SH-SY5Y (cell line): ENCODE data around the gene KIR3DL1.
"Not testable (repeated sequence)": the region's sequence is repeated elsewhere in the genome, so short reads cannot be mapped to it uniquely, and the experiment has no call there.

ENCODE experiments used
- GATA2 ChIP-seq: IDR thresholded peaks from 2 replicates; pipeline ENCODE4 v1.6.1; 2011; ENCODE audit warnings: mild to moderate bottlenecking, low read depth, low read length
- GATA3 ChIP-seq: IDR thresholded peaks from 2 replicates; pipeline ENCODE4 v1.6.1; 2011; ENCODE audit warnings: low read depth, mild to moderate bottlenecking, low read length, moderate library complexity

The KIR3DL1 gene

DNA sequence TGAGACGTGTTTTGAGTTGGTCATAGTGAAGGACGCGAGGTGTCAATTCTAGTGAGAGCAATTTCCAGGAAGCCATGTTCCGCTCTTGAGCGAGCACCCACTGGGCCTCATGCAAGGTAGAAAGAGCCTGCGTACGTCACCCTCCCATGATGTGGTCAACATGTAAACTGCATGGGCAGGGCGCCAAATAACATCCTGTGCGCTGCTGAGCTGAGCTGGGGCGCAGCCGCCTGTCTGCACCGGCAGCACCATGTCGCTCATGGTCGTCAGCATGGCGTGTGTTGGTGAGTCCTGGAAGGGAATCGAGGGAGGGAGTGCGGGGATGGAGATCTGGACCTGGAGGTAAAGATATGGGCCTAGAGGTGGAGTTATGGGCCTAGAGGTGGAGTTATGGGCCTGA lies at the start of gene KIR3DL1:
TSS of gene KIR3DL1 (plus strand) at position 218 of the 400 bp plus-strand sequence.
- TF ChIP-seq GATA3, GATA2: not testable (repeated sequence)

DNA sequence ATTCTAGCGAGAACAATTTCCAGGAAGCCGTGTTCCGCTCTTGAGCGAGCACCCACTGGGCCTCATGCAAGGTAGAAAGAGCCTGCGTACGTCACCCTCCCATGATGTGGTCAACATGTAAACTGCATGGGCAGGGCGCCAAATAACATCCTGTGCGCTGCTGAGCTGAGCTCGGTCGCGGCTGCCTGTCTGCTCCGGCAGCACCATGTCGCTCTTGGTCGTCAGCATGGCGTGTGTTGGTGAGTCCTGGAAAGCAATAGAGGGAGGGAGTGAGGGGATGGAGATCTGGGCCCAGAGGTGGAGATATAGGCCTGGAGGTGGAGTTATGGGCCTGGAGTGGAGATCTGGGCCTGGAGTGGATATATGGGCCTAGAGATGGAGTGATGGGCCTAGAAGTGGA lies 46.6 kb upstream of the KIR3DL1 start, which contains the start of gene KIR2DL1:
TSS of gene KIR2DL1 (plus strand) at position 148 of the 400 bp plus-strand sequence. CDS start at position 206, 58 bp downstream.
- TF ChIP-seq GATA3, GATA2: not testable (repeated sequence)

DNA sequence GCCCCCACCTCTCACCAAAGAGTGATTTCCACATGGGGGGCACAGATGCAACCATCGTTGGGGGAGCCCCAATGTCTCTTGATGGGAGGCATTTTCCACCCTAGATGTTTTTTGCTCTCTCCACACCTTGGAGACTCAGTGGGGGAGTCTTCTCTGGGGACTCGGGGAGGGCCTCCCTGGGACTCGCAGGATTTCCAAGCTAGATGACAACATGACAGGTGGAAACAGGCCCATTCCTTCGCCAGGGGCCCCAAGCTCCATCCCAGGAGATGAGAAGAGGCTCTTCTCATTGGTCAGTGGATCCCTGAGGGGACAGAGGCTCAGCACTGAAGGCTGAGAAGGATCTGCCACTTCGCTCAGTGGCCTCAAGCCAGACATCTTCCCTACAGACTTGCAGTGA lies 25.6 kb upstream of the KIR3DL1 start:
- TF ChIP-seq GATA2 (no peak), GATA3 (no peak)

DNA sequence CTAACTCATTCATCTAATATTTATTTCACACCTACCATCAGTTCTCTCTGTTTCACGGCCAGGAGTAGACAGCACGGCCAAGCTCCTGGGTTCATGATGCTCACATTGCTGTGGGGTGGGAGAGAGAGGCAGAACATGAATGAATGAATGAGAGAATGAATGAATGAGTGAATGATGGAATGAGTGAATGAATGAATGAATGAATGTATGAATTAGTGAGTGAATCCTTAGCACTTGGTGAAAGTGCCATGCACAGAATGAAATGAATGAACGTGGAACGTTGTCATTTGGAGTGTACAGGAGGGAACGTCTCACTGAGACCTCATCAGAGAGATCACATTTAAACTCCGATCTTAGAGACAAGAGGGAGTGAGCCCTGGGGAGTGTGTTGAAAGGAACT lies 24.8 kb upstream of the KIR3DL1 start:
- TF ChIP-seq GATA3 (no peak), GATA2 (no peak)

DNA sequence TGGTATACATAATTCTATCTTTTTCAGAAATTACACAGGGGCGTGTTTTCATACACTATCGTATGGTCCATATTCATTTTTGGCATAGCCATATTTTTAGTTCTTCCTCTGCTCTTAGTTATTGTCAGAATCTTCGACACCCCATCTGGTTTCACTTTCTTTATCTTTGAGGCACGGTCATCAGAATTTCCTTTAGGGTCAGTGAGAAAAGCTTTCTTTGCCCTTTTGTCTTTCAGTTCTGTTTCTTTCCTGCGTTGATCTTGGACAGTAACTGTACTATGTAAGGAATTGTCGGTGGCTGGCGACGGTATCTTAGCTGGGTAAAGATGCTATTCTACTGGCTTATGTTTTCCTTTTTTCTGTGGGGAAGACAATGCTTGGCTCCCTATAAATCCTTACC lies 23.5 kb upstream of the KIR3DL1 start:
- TF ChIP-seq GATA3: no peak
- no peak for TF ChIP-seq GATA2

DNA sequence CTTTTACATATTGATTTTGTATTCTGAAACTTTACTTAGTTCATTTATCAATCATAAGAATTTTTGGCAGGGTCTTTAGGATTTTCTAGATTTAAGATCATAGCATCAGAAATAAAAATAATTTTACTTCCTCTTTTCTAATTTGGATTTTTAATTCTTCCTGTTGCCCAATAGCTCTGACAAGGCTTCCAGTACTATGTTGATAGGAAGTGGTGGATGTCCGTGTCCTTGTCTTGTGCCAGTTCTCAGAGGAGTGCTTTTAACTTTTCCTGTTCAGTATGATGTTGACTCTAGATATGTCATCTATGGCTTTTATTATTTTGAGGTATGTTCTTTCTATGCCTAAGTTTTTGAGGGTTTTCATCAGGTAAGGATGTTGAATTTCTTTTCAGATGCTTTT lies 20.5 kb upstream of the KIR3DL1 start:
- TF ChIP-seq GATA2 (no peak), GATA3 (no peak)

DNA sequence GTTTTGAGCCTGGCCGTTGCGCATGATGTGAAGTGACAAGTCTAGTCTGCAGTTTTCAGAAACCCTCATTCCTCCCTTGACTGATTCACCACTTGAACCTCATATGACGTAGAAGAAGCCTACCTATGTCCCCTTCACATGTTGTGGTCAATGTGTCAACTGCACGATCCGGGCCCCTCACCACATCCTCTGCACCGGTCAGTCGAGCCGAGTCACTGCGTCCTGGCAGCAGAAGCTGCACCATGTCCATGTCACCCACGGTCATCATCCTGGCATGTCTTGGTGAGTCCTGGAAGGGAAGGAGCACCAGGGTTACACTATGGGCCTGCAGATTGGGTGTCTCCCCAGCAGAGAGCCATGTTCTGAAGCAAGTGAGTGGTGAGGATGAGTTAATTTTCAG lies 12.9 kb upstream of the KIR3DL1 start, which contains the start of gene KIR2DL4:
TSS of gene KIR2DL4 (plus strand) at position 201 of the 400 bp plus-strand sequence. CDS start at position 243, 42 bp downstream.
- TF ChIP-seq GATA2 (no peak), GATA3 (no peak)

DNA sequence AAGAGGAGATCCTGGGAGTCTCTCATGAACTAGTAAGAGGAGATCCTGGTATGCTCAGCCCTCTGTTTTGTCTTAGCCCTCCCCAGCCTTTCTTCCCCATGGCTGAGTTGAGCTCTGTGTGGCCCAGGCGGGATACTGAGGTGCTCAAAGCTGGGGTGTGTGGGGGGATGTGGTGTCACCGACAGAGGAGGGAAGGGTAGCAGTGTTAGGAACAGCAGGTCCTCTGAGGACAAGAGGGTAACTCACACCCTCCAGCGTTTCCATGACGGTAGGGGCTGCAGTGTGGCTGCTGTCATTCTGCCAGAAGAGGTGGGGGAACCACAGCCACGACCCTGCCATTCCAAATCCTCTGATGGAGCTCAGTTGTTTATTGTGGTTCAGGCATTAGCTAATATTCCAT lies 12.2 kb upstream of the KIR3DL1 start:
- TF ChIP-seq GATA2 (no peak), GATA3 (no peak)

DNA sequence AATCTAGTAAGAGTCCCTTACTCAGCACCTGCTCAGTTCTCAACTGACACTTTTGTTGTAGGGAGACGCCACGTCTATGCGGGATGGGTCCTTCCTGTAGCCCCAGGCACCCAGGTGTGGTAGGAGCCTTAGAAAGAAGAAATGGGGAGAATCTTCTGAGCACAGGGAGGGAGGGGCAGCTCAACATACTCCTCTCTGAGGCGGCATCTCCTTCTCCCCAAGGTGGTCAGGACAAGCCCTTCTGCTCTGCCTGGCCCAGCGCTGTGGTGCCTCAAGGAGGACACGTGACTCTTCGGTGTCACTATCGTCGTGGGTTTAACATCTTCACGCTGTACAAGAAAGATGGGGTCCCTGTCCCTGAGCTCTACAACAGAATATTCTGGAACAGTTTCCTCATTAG lies 11.7 kb upstream of the KIR3DL1 start:
- TF ChIP-seq GATA2 (no peak), GATA3 (no peak)

DNA sequence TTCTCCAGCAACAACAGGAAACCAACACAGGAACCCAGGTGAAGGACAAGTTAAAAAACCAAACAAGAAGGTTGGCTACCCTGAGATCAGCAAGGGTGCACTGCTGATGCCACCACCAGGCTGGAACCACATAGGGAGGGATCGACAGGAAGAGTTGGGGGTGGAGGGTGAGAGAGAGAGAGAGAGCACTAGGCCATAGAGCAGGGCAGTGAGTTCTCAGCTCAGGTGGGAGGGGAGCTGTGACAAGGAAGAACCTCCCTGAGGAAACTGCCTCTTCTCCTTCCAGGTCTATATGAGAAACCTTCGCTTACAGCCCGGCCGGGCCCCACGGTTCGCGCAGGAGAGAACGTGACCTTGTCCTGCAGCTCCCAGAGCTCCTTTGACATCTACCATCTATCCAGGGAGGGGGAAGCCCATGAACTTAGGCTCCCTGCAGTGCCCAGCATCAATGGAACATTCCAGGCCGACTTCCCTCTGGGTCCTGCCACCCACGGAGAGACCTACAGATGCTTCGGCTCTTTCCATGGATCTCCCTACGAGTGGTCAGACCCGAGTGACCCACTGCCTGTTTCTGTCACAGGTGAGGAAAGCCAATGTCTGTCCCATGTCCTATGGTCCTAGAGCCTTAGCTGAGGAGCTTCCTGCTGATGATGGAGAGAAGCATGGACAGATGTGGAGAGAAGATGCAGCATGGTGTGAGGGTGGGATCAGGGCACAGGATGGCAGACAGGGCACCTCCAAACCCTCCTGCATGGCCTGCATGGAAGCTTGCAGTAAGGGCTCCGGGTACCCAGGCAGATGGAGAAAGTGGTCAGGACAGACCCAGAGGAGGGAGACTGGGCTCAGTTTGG lies 10.4 kb upstream of the KIR3DL1 start:
- no peak for TF ChIP-seq GATA3
- no peak for TF ChIP-seq GATA2

DNA sequence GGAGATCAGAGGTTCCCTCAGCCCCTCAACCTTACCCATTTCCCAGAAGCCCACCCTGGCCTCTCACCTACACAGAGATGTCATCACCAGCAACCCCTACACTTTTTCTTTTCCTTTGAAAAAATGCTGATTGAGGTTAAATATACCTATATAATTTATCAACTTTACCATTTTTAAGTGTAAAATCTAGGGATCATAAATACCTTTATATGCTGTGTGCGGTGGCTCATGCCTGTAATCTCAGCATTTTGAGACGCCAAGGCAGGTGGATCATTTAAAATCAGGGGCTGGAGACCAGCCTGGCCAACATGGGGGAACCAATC lies 9.8 kb upstream of the KIR3DL1 start:
- no peak for TF ChIP-seq GATA2
- TF ChIP-seq GATA3: no peak

DNA sequence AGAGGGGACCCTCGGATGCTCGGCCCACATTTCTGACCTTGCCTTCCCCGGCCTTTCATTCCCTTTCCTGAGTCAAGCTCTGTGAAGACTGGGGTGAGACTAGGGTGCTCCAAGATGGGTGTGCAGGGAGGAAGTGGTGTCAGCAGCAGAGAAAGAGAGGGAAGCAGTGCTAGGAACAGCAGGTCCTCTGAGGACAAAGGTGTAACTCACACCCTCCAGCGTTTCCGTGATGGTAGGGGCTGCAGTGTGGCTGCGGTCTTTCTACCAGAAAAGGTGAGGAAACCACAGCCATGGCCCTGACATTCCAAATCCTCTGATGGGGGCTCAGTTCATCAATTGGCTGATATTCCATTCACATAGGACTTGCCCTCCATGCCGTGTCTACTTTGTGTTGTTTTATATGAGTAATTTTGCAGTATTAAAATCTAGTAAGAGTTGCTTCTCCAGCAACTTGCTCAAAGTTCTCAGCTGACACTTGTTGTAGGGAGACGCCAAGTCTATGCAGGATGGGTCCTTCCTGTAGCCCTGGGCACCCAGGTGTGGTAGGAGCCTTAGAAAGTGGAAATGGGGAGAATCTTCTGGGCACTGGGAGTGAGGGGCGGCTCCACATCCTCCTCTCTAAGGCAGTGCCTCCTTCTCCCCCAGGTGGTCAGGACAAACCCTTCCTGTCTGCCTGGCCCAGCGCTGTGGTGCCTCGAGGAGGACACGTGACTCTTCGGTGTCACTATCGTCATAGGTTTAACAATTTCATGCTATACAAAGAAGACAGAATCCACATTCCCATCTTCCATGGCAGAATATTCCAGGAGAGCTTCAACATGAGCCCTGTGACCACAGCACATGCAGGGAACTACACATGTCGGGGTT lies 1.6 kb downstream of the KIR3DL1 start:
- TF ChIP-seq GATA3: no peak
- TF ChIP-seq GATA2: no peak

DNA sequence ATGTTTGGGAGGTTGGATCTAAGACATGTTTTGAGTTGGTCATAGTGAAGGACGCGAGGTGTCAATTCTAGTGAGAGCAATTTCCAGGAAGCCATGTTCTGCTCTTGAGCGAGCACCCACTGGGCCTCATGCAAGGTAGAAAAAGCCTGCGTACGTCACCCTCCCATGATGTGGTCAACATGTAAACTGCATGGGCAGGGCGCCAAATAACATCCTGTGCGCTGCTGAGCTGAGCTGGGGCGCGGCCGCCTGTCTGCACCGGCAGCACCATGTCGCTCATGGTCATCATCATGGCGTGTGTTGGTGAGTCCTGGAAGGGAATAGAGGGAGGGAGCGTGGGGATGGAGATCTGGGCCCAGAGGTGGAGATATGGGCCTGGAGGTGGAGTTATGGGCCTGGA lies 16.2 kb downstream of the KIR3DL1 start, which contains the start of gene KIR2DS4:
TSS of gene KIR2DS4 (plus strand) at position 181 of the 400 bp plus-strand sequence.
- TF ChIP-seq GATA2, GATA3: not testable (repeated sequence)

DNA sequence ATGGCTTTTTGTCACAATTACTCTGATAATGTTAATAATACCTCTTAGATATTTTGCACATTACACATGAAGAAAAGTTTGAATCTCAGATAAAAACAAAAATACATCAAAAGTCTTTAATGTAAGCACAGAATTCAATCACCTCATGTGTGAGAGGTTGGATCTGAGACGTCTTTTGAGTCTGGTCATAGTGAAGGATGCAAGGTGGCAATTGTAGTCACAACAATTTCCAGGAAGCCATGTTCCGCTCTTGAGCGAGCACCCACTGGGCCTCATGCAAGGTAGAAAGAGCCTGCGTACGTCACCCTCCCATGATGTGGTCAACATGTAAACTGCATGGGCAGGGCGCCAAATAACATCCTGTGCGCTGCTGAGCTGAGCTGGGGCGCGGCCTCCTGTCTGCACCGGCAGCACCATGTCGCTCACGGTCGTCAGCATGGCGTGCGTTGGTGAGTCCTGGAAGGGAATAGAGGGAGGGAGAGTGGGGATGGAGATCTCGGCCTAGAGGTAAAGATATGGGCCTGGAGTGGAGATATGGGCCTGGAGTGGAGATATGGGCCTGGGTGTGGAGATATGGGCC lies 33.9 kb downstream of the KIR3DL1 start, which contains the start of gene KIR3DL2:
TSS of gene KIR3DL2 (plus strand) at position 383 of the 580 bp plus-strand sequence. CDS start at position 416, 33 bp downstream.
- TF ChIP-seq GATA3, GATA2: not testable (repeated sequence)
